Upper lobe of left lung (tissue), 4 donors: ENCODE measurements around the gene KISS1R.

Source experiments
- EP300 ChIP-seq, 4 donors: sonication (generic); formaldehyde crosslinking; IDR thresholded peaks; one replicate each; pipeline ENCODE4 v1.5.1; 2017; ENCODE audit warnings: antibody characterized with exemption in 4 of 4, control low read depth in 2 of 4
- POLR2A ChIP-seq, 4 donors: fragments of 450-650 bp; IDR thresholded peaks; one replicate each; pipeline ENCODE4 v1.5.1; 2016 to 2017; ENCODE audit warnings: antibody characterized with exemption in 4 of 4, mild to moderate bottlenecking in 2 of 4
- POLR2AphosphoS5 ChIP-seq, 2 donors: sonication (generic); formaldehyde crosslinking; IDR thresholded peaks; one replicate each; pipeline ENCODE4 v1.5.1; 2017; ENCODE audit warnings: antibody characterized with exemption in 2 of 2
- TF ChIP-seq, protein P1 (sequence below), 6 experiments: fragments of 450-650 bp in 4 of 6; fragments of 200-600 bp in 2 of 6; sonication (generic) in 2 of 6; IDR thresholded peaks; one replicate each; pipeline ENCODE4 v1.5.1; 2016 to 2019; ENCODE audit warnings: antibody characterized with exemption in 6 of 6

DNA sequence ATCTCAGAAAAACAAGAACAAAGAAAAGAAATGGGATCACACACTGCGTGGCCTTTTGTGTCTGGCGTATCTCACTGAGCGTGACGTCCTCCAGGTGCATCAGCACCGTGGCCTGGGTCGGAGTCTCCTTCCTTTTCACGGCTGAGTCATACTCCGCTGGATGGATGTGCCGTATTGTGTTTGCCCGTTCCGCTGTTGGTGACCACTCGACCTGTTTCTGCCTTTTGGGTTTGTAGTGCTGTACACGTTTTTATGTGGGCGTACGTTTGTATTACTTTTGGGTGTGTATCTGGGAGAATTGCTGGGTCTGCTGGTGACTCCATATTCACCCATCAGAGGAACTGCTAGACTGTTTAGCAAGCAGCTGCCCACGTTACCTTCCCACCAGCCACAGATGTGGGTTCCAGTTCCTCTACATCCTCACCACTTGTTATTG, 20.1 kb downstream of the KISS1R start:
- TF ChIP-seq, protein P1, sequence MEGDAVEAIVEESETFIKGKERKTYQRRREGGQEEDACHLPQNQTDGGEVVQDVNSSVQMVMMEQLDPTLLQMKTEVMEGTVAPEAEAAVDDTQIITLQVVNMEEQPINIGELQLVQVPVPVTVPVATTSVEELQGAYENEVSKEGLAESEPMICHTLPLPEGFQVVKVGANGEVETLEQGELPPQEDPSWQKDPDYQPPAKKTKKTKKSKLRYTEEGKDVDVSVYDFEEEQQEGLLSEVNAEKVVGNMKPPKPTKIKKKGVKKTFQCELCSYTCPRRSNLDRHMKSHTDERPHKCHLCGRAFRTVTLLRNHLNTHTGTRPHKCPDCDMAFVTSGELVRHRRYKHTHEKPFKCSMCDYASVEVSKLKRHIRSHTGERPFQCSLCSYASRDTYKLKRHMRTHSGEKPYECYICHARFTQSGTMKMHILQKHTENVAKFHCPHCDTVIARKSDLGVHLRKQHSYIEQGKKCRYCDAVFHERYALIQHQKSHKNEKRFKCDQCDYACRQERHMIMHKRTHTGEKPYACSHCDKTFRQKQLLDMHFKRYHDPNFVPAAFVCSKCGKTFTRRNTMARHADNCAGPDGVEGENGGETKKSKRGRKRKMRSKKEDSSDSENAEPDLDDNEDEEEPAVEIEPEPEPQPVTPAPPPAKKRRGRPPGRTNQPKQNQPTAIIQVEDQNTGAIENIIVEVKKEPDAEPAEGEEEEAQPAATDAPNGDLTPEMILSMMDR (IDR thresholded peaks at IDR 0.05): no peak
- TF ChIP-seq POLR2AphosphoS5 (IDR thresholded peaks at IDR 0.05) (no peak), EP300 (IDR thresholded peaks at IDR 0.05) (no peak), POLR2A (IDR thresholded peaks at IDR 0.05) (no peak)
